Stimulated activated CD8-positive, alpha-beta memory T cell treated with anti-CD3 and anti-CD28 coated beads, Interleukin-7, amount 100 ng/mL, for 24 hours (primary cell): ENCODE results near the gene SYCE3.

Experiments
- DNase-seq: peaks from one replicate; pipeline ENCODE4 v3.0.0-alpha.2; 2020; ENCODE audit warnings: low read depth

SYCE3 gene

GRCh38 chr22:50600538-50600937 lies 37.8 kb upstream of the SYCE3 start, which contains the start of gene MAPK8IP2:
Gene MAPK8IP2, plus strand, starts transcription at chr22:50600793. Its CDS starts 26 bp downstream, at chr22:50600819.
- no peak for DNase-seq

- peak; percentile 41 for DNase-seq
Measured at GRCh38 chr22:50599816-50600455, 37.2 kb upstream of the SYCE3 start.

- DNase-seq = no peak
Measured at GRCh38 chr22:50597097-50597496, 34.4 kb upstream of the SYCE3 start.

- DNase-seq = no peak
Measured at GRCh38 chr22:50595189-50595588, 32.5 kb upstream of the SYCE3 start.

- DNase-seq = no peak
Measured at GRCh38 chr22:50587407-50587806, 24.7 kb upstream of the SYCE3 start.

GRCh38 chr22:50586416-50586815 lies 23.7 kb upstream of the SYCE3 start:
- no peak for DNase-seq

GRCh38 chr22:50585781-50586180 lies 23.1 kb upstream of the SYCE3 start:
- DNase-seq = no peak

- DNase-seq = no peak
Measured at GRCh38 chr22:50585238-50585637, 22.5 kb upstream of the SYCE3 start.

GRCh38 chr22:50584106-50585096 lies 21.7 kb upstream of the SYCE3 start:
- DNase-seq = no peak

- no peak for DNase-seq
Measured at GRCh38 chr22:50583294-50583861, 20.7 kb upstream of the SYCE3 start.

GRCh38 chr22:50582493-50583293 lies 20.0 kb upstream of the SYCE3 start, which contains the start of gene CHKB:
Gene CHKB, minus strand, starts transcription at chr22:50582849. Its CDS starts 68 bp downstream, at chr22:50582781.
- peak; percentile 95 for DNase-seq

GRCh38 chr22:50581950-50582492 lies 19.3 kb upstream of the SYCE3 start:
- DNase-seq = no peak

GRCh38 chr22:50581031-50581949 lies 18.6 kb upstream of the SYCE3 start:
- no peak for DNase-seq

GRCh38 chr22:50579752-50580151 lies 17.0 kb upstream of the SYCE3 start:
- DNase-seq = no peak

- DNase-seq = no peak
Measured at GRCh38 chr22:50578776-50579310, 16.1 kb upstream of the SYCE3 start.

GRCh38 chr22:50577987-50578775 lies 15.5 kb upstream of the SYCE3 start, which contains the start of gene CPT1B:
Gene CPT1B, minus strand, starts transcription at chr22:50578427. Its CDS starts 512 bp downstream, at chr22:50577915.
- no peak for DNase-seq

- DNase-seq = no peak
Measured at GRCh38 chr22:50577697-50577986, 14.9 kb upstream of the SYCE3 start.

- no peak for DNase-seq
Measured at GRCh38 chr22:50576806-50577696, 14.3 kb upstream of the SYCE3 start.
